ENCODE results near the gene LRRC14B.
A peak's percentile ranks its signal among the peaks of the same experiment; 100 is the strongest.

The LRRC14B gene

DNA sequence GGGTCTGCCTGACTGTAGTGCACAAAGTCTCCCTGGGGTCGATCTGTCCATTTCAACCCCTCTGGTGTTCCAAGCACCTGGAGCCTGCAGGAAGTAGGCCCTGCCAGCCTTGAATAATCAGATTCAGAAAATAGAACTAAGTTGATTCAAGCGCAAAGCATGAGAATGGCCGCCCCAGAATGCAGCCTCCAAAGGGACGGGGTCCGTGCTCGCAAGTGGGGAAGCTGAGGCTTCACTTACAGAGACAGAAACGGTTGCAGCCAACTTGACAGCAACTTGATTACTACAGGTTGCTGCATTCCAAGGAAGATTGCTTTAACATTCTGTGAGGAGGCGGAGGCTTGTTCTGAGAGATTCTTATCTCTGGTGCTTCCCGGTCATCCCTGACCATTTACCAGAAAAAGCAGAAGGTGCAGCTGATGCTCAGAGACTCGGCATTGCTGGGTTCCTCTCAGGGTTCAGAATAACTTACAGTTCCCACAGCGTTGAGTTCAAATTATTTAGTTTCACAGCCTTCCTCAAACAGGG lies 14.9 kb upstream of the LRRC14B start:
- no peak for DNase-seq

DNA sequence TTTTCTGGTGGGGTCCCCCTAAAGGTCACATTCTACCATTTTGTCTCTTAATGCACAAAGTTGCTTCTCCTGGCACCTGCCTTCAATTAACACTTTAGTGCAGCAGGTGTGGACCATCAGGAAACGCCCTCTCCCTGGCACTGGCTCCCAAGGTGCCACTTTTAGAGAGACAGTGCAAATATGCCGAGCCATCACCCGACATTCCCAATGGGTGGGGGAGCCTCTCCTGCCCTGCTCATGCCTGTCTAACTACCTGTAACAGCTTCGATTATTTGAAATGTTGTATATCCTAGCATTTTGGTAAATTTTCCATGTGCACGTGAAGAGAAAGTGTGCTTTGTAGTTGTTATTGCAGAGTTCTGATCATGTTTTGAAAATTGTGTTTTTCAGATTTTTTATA lies 13.2 kb upstream of the LRRC14B start:
- no peak for DNase-seq

DNA sequence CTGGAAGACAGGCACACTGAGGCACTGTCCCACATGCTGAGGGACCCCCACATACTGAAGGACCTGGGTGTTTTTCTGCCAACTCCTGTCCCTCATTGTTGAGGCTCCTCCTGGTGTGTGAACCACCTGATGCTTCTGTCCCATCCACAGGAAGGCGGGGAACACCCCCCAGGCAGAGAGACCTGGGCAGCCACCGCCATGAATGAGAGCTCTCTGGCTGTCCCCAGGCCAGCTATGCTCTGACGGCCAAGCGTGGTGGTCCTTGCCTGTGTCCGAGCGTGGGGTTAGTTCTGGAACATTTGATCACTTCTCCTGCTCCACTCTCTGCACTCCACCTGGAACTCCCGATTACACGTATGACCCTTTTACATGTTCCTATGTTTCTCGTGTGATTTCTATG lies 11.9 kb upstream of the LRRC14B start:
- DNase-seq = no peak

DNA sequence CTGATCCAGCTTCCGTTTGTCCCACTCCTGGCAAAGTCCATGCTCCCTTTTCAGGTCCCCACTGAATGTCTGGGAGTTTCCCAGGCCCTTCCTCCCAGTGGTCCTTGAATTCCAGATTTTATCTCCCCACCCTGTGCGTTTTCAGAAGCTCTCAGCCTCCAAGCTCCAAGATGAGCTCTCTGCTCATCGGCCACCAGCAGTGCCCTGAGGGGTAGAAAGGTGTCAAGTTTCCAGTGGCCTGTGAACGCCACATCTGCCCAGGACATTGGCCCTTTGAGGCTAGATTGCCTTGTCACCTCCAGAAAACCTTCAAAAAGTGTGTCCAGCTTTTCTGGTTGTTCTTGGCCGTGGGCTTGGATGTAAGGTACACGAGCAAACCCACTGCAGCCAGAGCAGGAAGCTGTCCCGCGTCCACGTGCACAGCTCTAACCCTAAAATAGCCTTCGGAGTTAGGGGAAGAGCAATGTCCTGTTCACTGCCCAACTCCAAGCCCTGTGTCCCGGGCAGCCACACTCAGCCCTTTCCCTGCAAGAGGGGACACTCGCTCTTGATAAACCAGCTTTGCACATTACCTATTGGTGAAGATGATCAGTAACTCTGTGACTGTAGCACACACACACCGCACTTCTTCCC lies 10.9 kb upstream of the LRRC14B start:
- DNase-seq = no peak

DNA sequence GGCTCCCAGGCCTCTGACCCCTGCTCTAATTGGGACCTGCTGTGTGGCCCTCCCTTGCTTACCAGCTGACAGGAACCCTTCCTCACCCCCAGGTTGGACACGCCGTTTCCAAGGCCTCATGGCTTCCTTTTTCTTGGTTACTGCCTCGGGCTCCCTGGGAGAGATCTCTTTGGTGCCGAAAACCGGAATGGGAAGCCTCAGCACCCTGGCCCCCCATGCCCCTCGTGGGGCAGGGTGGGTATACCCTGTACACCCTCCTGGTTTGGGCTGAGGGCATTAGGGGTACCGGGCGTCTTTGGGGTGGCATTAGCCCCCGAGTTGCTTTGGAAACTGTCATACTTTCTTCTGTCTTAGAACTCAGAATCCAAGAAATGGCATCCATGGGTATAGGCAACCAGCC lies 10.1 kb upstream of the LRRC14B start:
- no peak for DNase-seq

DNA sequence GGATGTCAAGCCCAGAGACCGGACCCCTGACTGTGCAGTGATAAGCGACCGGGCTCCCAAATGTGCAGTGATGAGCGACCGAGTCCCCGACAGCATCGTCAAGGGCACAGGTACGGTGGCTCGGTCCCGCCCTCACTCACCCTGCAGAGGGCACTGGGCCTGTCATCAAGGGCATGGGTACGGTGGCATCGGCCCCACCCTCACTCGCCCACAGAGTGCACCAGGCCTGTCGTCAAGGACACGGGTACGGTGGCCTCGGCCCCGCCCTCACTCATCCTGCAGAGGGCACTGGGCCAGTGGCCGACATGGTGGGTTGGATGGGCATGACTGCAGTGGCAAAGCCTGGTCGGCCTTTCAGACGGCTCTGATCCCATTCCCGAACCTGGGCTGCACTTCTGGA lies 9.7 kb upstream of the LRRC14B start:
- DNase-seq = no peak

DNA sequence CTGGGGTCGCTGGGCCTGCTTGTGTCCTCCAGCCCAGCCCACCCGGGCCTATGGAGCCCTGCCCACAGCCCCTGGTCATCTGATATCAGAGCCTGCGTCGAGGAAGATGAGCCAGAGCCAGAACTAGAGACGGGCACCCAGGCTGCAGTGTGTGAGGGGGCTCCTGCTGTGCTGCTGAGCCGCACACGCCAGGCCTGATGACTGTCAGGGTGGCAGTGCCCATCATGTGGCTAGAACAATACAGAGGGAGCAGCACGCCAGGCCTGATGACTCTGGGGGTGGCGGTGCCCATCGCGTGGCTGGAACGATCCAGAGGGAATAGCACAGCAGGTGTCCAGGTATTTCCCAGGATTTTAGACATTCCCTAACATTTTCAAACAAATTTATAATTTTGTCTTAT lies 9.2 kb upstream of the LRRC14B start:
- no peak for DNase-seq

DNA sequence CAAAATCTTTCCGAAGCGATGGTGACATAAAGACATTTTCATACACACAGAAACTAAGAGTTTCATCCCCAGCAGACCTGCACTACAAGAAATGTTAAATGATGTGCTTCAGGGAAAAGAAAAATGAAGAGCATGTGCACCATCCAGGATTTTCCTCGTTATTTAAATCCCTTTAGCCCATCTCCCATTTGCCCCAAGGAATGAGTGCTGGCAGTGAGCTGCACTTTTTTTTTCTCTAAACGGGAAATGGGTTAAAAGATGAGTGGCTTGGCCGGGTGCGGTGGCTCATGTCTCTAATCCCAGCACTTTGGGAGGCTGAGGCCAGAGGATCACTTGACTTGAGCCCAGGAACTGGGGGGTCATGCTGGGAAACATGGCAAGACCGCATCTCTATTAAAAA lies 6.8 kb upstream of the LRRC14B start:
- DNase-seq = no peak

DNA sequence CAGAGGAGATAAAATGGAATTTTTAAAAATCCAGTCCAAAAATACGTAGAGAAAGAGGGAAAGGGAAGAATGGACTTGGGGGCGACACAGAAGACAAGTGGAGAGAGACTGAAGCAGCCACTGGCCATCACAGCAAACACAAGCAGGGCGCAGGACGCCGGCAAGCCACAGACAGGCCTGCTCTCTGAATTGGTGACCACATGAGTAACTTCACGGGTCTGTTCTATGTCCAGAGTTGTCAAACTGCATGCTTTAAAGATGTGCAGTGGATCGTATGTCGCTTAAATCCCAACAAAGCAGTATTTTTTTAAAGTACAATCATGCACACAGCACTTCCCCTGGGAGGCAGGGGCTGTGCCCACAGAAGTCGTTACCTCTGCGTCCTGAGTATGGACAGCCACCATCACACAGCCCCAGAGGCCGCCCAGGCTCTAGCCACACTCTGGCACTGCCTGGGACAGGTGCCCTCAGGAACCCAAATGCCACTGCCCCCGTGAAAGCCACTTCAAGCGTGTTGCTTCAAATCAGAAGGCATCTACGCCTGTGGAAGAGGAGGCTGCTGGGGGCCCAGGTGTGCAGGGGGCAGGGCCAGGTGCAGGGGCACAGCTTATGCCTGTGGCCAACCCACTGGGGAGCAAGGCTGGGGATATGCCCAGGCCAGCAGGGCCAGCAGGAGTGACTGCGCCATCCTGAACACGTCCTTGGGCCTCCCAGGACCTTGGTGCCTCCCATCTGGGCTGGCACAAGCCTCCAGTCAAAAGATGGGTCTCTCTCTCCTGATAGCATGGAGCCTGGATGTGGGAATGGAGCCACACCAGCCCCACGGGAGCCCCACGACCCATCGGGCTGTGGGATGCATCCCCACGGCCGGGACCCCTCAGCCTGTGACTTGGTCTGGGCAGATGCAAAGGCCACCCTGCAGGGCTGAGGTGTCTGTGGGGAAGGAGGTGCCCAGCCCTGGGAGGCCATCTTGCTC lies 5.9 kb upstream of the LRRC14B start:
- DNase-seq = no peak

DNA sequence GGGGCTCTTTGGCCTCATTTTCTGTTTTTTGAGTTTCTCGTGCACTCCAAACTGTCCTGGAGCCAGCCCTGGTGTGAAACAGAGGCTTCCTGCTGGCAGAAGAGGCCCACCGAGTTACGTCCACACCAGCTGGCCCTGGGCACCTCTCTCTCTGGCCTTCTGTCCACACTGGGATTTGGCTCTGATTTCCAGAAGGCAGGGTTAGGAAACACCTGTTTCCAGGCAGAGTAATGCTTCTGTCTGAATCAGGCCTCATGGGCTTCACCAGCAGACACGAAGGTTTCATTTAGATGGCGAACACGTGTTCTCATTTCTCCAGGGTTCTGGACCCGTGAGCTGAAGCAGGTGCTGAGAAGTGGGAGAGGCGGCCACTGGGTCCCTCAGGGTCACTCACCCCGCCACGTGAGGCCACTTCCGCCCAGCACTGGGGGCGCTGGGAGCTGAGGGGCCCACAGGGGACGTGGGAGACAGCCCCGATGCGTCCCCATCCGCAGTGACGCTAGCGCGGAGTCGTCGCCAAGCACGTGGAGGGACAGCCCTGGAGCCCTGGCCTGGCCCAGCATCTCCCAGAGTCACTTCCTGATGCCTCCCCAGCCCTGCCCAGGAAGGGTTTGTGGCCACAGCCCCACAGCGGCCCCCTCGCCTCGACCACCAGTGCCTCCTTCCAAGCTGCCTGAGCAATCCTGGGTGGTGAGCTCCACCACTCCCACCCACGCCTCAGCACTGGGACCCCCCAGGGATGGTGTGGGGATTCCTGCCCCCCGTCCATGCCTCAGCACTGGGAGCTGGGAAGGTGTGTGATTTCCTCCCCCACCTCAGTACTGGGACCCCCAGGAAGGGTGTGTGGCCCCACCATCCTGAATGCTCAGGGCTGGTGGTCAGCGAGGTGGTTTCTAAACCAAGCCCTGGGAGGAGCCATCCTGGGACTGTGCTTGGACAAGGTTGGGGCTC lies 4.9 kb upstream of the LRRC14B start:
- no peak for DNase-seq

DNA sequence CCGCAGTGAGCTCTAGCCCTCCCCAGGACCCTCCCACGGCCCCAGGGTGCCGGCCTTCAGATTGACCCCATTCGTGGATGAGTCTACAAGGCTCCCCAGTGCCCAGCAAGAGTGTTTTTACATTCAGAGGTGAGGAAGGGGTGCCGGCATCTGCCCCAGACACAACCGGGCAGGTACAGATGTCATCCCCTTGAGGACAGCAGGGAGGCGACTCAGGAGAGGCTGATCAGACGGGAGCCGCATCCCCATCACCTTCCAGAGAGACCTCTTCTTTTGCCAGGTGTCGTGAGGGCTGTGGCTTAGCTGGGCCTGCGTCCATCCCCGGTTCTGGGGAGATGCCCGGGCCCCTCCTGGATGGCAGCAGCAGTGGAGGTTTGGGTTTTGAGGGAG lies 4.3 kb upstream of the LRRC14B start:
- DNase-seq = no peak

DNA sequence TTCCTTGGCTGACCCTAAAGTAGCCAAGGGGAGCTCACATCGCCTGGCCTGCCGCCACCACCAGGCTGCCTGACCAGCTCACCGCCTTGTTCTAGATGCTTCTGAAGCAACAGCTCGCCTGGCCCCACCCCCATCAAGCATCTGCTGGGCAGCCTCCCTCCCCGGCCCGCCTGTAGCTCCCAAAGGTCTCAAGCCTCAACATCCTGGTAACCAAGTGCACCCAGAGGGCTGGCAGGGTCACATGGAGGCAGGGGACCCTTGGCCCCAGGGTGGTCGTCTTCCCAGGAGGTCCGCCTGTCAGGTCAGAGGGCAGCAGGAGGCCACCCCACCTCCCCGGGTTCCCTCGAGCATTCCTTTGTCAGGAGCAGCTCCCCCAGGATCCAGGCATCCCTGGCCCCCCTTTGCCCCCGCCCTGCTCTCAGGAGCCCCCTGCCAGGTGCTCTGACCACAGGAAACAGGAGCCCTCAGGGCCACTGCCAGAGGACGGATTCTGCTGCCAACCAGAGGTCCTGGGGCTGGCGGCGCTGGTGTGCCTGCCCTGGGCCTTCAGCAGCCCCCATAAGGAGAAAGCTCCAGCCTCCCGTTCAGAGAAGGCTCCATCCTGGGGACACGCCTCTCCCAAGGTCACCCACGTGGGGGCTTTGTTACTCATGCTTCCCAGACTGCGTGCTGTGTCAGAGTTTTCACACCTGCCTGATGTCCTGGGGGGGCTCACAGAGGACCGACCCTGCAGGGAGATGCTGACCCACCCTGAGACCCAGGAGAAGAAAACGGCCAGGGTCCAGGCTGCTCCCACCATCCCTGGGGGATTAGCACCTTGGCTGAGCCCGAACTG lies 3.5 kb upstream of the LRRC14B start:
- no peak for DNase-seq

DNA sequence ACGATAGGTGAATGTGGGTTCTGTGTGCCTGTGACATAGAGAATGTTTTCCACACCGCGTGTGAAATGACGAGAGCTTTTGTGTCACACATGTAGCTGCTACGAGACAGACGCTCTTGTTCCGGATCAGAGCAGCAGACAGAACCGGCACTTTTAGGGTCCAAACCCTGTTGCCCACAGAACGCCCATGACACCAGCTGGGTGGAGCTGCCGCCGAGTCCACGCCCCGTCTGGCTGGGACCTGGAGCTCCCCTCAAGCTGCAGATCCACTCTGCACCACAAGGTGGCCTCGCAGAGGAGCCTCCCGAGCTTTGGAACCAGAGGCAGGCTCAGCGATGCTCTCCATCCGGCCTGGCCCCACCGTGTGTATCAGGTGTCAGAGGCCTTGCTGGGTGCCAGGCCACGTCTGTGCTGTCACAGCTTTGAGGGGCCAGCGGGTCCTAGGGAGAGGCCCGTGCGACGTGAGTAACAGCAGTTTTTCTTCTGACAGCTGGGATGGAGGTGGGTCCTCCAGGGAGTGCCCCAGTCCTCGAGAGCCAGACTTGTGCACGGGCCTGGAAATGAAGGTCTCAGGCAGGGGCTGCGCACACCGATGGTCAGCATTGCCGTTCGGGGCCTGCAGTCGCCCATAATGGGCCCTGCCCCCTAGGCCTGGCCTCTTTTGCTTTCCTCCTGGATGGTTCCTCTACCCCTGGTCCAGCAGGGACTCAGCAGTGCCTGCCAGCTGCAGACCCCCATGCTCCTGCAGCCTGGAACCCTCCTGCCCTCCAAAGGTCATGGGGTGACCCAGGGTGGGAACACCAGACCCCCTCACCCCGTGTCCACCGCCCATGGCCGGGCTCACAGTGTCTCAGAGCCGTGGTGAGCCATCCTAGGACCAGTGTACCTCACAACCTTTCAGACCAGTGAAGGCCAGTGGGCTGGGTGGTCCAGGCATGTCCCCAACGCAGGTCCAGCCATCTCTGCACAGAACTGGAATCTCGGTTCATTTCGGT lies 2.5 kb upstream of the LRRC14B start:
- peak; percentile 62 for DNase-seq

DNA sequence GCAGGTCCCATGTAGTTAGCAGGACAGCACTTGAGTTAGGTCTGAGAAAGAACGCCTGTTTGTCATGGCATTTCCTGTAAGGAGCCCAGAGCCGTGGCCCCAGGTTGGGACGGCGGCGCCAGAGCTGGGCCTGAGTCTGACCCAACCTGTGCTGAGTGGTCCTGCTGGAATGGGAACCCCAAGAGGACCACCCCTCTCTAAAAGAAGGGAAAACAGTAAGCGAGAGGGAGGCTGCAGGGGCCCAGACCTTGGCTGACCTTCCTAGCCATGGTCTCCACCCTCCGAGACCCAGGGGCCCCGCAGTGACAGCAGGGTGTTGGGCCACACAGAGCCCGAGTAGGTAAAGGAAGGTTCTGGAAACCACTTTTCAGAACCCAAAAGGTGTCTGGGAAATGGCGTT lies 1.8 kb upstream of the LRRC14B start:
- no peak for DNase-seq

DNA sequence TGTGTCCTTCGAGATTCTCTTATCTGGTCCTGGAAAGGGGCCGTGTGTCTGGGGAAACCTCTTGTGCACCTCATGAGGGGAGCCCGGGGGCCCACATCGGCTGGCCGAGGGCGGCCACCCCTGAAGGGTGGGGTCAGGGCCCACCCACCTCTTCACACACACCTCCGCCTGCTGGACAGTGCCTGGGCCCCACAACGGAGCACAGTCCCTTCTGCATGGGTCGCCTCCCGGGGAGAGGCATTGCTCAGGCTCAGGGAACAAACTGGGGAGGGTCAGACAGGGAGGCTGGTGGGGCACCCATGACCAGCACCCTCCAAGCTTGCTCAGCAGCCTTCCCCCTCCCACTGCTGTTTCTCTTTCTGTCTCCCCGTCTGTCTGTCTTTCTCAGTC lies 1.3 kb upstream of the LRRC14B start:
- DNase-seq = no peak

DNA sequence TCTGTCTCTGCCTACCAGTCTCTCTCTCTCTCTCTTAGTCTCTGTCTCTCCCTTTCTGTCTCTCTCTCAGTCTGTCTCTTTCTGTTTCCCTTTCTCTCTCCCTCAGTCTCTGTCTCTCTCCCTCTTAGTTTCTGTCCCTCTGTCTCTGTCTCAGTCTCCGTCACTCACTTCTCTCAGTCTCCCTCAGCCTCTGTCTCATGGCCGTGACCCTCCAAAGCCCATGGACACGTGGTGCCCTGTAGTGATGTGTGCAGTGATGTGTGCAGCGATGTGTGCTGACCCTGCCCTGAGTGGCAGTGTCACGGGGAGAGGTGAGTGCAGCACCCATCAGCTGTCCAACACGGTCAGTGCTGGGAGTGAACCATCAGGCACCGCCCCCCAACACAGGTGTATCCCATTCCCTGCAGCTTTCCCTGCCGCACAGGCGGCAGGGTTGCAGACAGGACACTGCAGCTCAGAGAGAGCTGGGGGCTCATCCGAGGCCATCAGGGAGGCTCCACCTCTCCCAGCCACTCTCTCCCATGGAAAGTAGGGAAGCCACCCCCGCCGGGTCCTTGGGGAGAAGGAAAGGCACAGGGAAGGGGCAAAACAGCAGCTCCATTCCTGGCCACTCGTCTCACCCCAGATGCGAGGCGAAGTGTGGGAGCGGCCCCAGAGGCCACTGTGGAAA lies 794 bp upstream of the LRRC14B start:
- DNase-seq = no peak

DNA sequence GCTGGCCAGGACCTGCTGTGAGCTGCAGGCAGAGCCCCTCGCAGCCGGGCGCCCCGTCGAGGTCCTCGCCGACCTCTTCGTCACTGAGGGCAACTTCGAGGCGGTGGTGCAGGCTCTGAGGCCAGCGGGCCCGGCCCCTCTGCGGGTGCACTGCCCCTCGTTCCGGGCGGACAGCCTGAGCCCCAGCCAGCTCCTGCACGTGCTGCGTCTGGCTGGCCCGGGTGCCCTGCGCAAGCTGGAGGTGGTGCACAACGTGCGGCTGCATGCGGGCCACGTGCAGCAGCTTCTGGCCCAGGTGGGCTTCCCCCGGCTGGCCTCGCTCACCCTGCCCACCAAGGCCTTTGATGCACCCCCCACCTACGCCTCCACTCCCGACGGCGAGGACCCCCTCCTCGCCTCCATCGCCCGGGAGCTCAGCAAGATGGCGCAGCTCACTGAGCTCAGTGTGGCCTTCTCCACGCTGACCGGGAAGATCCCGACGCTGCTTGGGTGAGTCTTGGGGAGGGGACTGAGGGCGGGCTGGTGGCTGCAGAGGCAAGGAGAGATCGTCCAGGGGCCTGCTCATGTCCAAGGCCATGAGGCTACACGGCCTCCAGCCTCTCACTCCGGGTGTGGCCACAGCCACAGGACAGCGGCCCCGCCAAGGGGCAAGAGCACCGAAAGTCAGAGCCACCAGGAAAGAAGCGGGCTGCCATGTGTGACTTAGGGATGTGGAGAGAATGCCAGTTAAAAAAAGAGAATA lies 825 bp downstream of the LRRC14B start:
- no peak for DNase-seq

DNA sequence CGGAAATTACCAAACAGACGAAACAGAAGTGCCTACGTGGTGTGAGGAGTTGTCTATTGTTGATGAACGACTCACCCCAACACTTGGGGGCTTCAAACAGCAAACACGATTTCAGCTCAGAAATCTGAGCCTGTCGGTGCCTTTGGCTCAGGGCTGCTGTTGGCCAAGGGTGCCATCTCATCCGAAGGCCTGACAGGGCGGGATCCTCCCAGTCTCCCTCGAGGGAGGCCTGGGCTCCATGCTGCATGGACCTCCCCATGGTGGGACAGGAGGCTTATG lies 1.3 kb downstream of the LRRC14B start:
- DNase-seq = no peak

DNA sequence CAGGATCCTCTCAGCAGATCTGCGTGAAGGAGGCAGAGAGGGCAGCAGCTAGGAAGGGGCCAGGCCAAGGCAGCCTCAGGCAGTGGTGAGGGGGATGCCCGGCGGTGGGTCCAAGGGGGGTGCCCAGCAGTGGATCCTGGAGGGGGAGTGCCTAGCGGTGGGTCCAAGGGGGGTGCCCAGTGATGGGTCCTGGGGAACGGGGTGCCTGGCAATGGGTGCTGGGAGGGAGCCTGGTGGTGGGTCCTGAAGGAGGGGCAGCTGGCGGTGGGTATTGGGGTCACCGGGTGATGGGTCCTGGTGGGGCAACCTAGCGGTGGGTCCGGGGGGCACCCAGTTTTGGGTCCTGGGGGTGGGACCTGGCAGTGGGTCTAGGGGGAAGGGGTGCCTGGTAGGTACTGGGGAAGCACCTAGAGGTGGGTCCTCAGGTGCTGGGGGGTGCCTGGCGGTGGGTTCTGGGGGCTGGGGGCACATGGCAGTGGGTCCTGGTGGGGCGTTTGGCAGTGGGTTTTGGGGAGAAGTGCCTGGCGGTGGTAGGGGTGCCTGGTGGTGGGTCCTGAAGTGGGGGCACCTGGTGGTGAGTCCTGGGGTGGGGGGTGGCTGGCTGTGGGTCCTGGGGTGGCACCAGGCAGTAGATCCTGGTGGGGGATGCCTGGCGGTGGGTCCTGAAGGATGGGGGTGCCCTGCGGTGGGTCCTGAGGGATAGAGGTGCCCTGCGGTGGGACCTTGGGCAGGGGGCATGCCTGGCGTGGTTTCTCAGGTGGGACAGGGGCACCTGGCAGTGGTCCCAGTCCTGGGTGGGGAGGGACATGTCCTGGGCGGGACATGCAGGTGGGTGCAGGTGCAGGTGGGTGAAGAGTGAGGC lies 1.9 kb downstream of the LRRC14B start:
- DNase-seq = no peak
